Germinal center (tissue), 1 donor: Measurements from ENCODE around the gene SPATA31A3.
"Not testable (repeated sequence)": the region's sequence is repeated elsewhere in the genome, so short reads cannot be mapped to it uniquely, and the experiment has no call there.

Experiments used
- DNase-seq: peaks from one replicate; pipeline ENCODE4 v3.0.0; 2012; ENCODE audit warnings: mixed read lengths, low spot score

SPATA31A3 gene

DNA sequence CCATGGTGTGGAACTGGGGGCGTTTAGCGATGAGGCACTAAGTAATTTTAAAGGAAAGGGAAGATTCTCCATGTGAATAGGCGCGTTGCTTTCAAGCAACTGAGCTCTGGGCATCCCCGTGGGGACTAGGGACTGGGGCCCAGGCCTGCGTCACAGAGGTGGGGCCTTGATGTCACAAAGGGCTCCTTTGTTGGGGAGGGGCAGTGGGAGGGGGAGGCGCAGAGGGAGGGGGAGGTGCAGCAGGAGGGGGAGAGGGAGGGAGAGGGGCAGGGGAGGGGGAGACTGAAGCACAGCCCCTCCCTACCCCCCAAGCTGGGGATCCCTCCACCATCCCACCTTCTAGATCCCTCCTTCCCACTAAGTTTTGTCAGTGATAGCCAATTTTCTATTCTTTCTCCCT lies at the start of gene SPATA31A3:
Gene SPATA31A3, minus strand, starts transcription at position 101 of the 400 bp plus-strand sequence. Its CDS starts 29 bp downstream, at position 72.
- not testable (repeated sequence) for DNase-seq

DNA sequence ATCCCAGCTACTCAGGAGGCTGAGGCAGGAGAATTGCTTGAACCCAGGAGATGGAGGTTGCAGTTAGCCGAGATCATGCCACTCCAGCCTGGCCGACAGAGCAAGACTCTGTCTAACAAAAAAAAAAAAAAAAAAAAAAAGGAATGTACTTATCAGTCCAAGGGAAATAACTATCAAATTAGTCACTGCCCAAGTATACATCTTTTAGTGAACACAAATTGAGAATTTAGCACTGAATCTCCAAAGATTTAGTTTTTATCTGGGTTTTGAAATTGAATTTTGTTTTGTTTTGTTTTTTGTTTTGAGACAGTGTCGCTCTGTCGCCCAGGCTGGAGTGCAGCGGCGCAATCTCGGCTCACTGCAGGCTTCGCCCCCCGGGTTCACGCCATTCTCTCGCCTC lies 39.8 kb downstream of the SPATA31A3 start:
- DNase-seq, result not testable (repeated sequence)

GRCh38 chr9:66942400-66943155 lies 49.8 kb downstream of the SPATA31A3 start:
- not testable (repeated sequence) for DNase-seq

- not testable (repeated sequence) for DNase-seq
Measured at GRCh38 chr9:66939878-66940830, 52.2 kb downstream of the SPATA31A3 start.

- not testable (repeated sequence) for DNase-seq
Measured at GRCh38 chr9:66938322-66938721, 54.0 kb downstream of the SPATA31A3 start.

GRCh38 chr9:66937662-66938061 lies 54.7 kb downstream of the SPATA31A3 start:
- not testable (repeated sequence) for DNase-seq
